Left lung (tissue), 10 donors: ENCODE results near the gene SGSH. TPM values are rescaled to one million over a fixed set of nuclear protein-coding genes. Genes with fewer than 3 reads are reported as not detected.

Experiments used
- ATAC-seq: fragments of 200-7000 bp; cut with Tn5 transposase; one replicate; pipeline ENCODE4 v1.9.1; 2020; ENCODE audit warnings: moderate library complexity
- DNase-seq, 4 donors: peaks; one replicate each; pipeline ENCODE4 v3.0.0-alpha.2; 2013 to 2020
- H3K27ac ChIP-seq, 2 donors: fragments of 200-600 bp; sonication (generic) in 1 of 2; one replicate each; pipeline versions ENCODE4 v1.5.0 to v1.8.0; 2020 to 2021
- H3K27me3 ChIP-seq, 2 donors: fragments of 200-600 bp; sonication (generic) in 1 of 2; one replicate each; pipeline versions ENCODE4 v1.5.0 to v1.8.0; 2020 to 2021
- H3K36me3 ChIP-seq, 2 donors: fragments of 200-600 bp; sonication (generic) in 1 of 2; one replicate each; pipeline versions ENCODE4 v1.5.0 to v1.8.0; 2020 to 2021
- H3K4me1 ChIP-seq, 2 donors: fragments of 200-600 bp; one replicate each; pipeline ENCODE4 v1.8.0; 2021
- H3K4me3 ChIP-seq, 2 donors: fragments of 200-600 bp; sonication (generic) in 1 of 2; one replicate each; pipeline versions ENCODE4 v1.5.0 to v1.8.0; 2020 to 2021; ENCODE audit warnings: mild to moderate bottlenecking in 1 of 2
- H3K9me3 ChIP-seq, 2 donors: fragments of 200-600 bp; sonication (generic) in 1 of 2; one replicate each; pipeline versions ENCODE4 v1.5.0 to v1.8.0; 2020 to 2021
- intact Hi-C, 2 donors: fragments of 100-400 bp; cut with DNase I; formaldehyde crosslinking; loops; one replicate each; pipeline versions ENCODE4 v1.11.2 to v1.14.2; 2022
- polyA plus RNA-seq, 6 donors: library from polyadenylated mRNA; unstranded; fragments of 120-200 nt; gene quantifications; one replicate each; pipeline ENCODE4 v1.2.1, GENCODE V29; 2013; ENCODE audit not compliant: insufficient read length in 6 of 6
- total RNA-seq, 2 donors: library from RNA; stranded (reverse); fragmentation: NEBNext Ultra II Directional; extraction: Animal tissue kit (Norgen Biotek cat#: 25700); gene quantifications; one replicate each; pipeline ENCODE4 v1.2.1, GENCODE V29; 2021
- TF ChIP-seq, protein P1 (sequence below), 2 donors: fragments of 200-600 bp; sonication (generic) in 1 of 2; IDR thresholded peaks; one replicate each; pipeline versions ENCODE4 v1.5.0 to v1.8.0; 2021; ENCODE audit warnings: antibody characterized with exemption in 2 of 2
- donor health status: DM: no; HTN: yes; CAD: no.
- donor health status: DM: no; HTN: no; CAD: no.

The SGSH gene
- total and polyA plus RNA-seq, 8 donors = 40.8 to 83.8 (median 47.1) TPM

DNA sequence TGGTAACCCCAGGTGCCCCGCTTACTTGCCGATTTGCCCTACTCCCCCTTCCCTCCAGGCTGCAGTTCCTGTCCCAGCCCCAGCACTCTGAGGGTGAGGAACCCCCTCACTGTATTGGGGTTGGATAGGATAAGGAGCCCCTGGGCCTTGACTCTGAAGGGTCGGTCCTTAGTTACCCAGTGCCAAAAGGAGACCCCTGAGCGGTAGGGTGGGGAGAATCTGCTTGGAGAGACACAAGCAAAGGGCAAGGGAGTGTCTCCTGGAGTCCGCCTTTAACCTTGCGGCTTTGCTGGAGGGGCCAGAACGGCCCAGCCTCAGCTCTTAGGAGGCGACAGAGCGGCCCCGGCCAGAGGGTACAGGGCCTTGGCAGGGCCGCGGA is 37.3 kb downstream of the SGSH start:
- Histone ChIP-seq H3K36me3 (no peaks in the 10 kb centered on the region), H3K4me3 (no peak overlapping the region), H3K27ac (no peak overlapping the region), H3K27me3 (no peaks in the 10 kb centered on the region), H3K4me1 (peaks cover 0 to 3% of the 10 kb centered on the region in 2 donors), H3K9me3 (no peaks in the 10 kb centered on the region)
- DNase-seq (no peak), ATAC-seq (no peak)
- TF ChIP-seq, protein P1, sequence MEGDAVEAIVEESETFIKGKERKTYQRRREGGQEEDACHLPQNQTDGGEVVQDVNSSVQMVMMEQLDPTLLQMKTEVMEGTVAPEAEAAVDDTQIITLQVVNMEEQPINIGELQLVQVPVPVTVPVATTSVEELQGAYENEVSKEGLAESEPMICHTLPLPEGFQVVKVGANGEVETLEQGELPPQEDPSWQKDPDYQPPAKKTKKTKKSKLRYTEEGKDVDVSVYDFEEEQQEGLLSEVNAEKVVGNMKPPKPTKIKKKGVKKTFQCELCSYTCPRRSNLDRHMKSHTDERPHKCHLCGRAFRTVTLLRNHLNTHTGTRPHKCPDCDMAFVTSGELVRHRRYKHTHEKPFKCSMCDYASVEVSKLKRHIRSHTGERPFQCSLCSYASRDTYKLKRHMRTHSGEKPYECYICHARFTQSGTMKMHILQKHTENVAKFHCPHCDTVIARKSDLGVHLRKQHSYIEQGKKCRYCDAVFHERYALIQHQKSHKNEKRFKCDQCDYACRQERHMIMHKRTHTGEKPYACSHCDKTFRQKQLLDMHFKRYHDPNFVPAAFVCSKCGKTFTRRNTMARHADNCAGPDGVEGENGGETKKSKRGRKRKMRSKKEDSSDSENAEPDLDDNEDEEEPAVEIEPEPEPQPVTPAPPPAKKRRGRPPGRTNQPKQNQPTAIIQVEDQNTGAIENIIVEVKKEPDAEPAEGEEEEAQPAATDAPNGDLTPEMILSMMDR (IDR thresholded peaks at IDR 0.05) = no peak
- intact Hi-C loops = no loop called here

DNA sequence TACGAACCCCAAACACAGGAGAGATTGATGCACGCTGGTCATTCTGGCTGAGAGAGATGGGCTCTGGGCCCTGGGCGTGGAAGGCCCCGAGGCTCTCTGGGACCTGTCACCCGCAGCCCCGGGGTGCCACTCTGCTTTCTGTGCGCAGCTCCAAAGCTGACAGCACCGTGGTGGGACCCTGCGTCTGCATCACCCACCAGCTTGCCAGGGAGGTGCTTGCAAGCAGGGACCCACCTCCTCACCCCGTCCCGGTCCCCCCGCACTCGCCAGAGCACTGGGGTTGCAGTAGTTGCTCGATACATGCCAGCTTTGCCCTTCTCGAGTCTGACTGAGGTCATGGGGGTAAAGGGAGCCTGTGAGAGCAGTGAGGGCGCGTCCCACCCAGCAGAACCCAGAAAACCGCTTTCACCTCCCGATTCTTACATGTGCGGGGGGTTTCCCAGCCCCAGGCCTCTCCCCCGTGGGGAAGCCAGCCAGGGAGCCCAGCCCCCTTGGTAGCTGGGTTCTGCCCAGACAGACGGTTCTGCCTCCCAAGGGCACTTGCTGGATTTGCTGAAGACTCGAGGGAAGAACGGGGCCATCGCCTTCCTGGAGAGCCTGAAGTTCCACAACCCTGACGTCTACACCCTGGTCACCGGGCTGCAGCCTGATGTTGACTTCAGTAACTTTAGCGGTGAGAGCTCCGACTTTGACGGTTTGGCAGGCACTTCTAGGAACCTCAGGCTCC is 37.9 kb downstream of the SGSH start:
- ATAC-seq = no peak
- DNase-seq = no peak
- Histone ChIP-seq H3K27me3 (no peaks in the 10 kb centered on the region), H3K36me3 (no peaks in the 10 kb centered on the region), H3K9me3 (no peaks in the 10 kb centered on the region), H3K4me1 (no peaks in the 10 kb centered on the region), H3K27ac (no peak overlapping the region), H3K4me3 (no peak overlapping the region)
- intact Hi-C loops = no loop called here
- TF ChIP-seq, protein P1 (IDR thresholded peaks at IDR 0.05) = no peak

DNA sequence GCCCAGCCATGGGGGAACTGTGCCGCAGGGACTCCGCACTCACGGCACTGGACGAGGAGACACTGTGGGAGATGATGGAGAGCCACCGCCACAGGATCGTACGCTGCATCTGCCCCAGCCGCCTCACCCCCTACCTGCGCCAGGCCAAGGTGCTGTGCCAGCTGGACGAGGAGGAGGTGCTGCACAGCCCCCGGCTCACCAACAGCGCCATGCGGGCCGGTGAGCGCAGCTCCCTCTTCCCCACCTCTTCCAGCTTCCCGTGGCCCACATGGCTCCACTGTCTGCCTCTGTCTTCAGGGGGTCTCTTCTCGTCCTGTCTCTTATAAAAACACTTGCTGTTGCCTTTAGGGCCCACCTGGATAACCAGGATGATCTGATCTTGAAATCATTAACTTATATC is 38.7 kb downstream of the SGSH start:
- TF ChIP-seq, protein P1 (IDR thresholded peaks at IDR 0.05) = no peak
- Histone ChIP-seq H3K4me1 (no peaks in the 10 kb centered on the region), H3K4me3 (no peak overlapping the region), H3K27me3 (no peaks in the 10 kb centered on the region), H3K36me3 (no peaks in the 10 kb centered on the region), H3K9me3 (no peaks in the 10 kb centered on the region), H3K27ac (no peak overlapping the region)
- DNase-seq (no peak), ATAC-seq (no peak)
- intact Hi-C loops = no loop called here

DNA sequence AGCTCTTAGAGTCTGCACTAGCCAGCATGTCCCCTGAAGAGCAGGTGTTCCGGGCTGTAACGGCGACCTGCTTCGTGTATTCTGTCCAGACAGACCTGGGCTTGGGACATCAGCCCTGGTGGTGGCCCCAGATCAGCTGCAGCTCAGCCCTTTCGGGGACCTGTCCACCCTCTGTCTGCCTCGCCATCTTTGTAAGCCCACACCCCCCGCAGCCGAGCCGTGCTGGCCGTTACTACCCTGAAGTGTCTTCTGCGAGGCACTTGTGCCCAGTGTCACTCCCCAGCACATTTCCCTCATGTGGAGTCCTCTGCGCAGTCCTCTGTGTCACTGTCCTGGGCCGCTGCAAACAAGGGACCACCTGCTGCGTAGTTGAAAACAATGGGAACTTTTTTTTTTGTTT is 39.9 kb downstream of the SGSH start:
- peaks cover 0 to 5% of the 10 kb centered on the region in 2 donors for H3K4me1 ChIP-seq

DNA sequence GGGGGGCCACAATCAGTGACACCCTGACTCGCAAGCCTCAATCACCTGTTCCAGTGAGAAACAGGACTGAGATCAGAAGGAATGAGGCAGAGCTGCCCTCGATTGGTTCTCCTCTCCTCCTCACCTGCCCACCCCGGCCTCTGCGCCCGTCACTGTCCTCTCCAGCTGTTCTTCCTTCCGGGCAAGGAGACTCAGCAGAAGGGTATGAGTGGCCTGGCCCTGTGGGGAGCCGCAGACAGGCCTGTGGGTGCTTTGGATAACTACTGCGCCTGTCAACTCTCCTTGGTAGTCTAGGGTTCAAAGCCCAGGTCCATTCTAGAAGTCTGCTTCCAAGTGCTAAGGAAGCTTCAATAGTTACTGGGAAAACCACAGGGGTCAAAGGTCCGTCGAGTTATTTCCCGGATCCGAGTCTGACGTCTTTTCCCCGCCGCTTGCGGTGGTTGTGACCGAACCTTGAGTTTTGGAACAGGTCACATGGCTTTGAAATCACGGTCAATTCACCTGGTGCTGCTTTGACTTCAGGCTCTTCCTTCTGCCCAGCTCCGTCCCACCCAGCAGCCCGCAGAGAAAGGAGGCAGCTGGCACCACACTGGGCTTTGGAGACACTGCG is 42.0 kb downstream of the SGSH start:
- TF ChIP-seq, protein P1 (IDR thresholded peaks at IDR 0.05) = no peak
- Histone ChIP-seq H3K27me3 (no peaks in the 10 kb centered on the region), H3K4me3 (no peak overlapping the region), H3K27ac (no peak overlapping the region), H3K9me3 (no peaks in the 10 kb centered on the region), H3K36me3 (no peaks in the 10 kb centered on the region), H3K4me1 (peaks cover 0 to 5% of the 10 kb centered on the region in 2 donors)
- DNase-seq (no peak), ATAC-seq (no peak)
- intact Hi-C loops = no loop called here

More for the DNA sequence above, 39.9 kb downstream of the SGSH start:
- TF ChIP-seq, protein P1 (IDR thresholded peaks at IDR 0.05) = no peak
- intact Hi-C loops = no loop called here
- no peaks in the 10 kb centered on the region for H3K9me3 ChIP-seq
- ATAC-seq = no peak
- no peaks in the 10 kb centered on the region for H3K36me3 ChIP-seq
- H3K4me3 ChIP-seq = no peak overlapping the region
- no peak for DNase-seq
- no peaks in the 10 kb centered on the region for H3K27me3 ChIP-seq
- no peak overlapping the region for H3K27ac ChIP-seq
